ENCODE results near the gene CEPT1. TPM values are rescaled to one million over a fixed set of nuclear protein-coding genes. Genes with fewer than 3 reads are reported as not detected.

CEPT1 gene
- total RNA-seq, 4 donors from 2014 or later = 12.6 to 82.3 (median 35.8) TPM

DNA sequence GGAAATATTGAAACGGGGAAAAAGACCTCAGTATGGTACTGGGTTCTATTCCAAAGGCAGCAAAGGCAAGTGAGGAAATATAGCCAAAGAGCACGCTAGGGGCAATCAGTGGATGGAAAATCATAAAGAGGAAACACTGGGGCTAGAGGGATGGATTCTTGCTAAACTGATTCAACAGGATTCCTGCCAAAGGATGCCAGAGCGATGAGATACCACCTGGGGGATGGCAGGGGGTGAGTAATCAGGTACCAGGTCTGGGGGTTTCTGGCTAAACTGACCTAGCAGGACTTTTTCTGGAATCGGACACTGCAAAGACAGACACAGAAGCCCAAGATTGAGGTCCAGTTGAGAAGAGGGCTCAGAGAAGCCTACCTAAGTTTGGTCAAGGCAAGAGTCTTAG lies 94.2 kb downstream of the CEPT1 start:
- Histone ChIP-seq H3K4me3 (no peak overlapping the region), H3K9me3 (no peaks in the 10 kb centered on the region), H3K27ac (no peak overlapping the region), H3K4me1 (no peaks in the 10 kb centered on the region), H3K27me3 (no peaks in the 10 kb centered on the region), H3K36me3 (no peaks in the 10 kb centered on the region)
- intact Hi-C loops (cut with DNase I; ENCODE audit: low total_unique reads) = no loop called here
- DNase-seq = no peak
- TF ChIP-seq CTCF (IDR thresholded peaks at IDR 0.05) (no peak), POLR2A (IDR thresholded peaks at IDR 0.05) (no peak)

Small RNA genes lying within 50 kb of the gene (small RNA-seq; reads per million reads assigned to genes)
- not detected for gene AL355816.1

Other genes starting within 250 kb of the CEPT1 start
- gene LRIF1, start 176.3 kb upstream of the CEPT1 start, total RNA-seq = 10 to 100 TPM in 1 of 4 donors, 1 to 10 TPM in 3; 2.6 to 12.0 (median 7.6) TPM
- 10 to 100 TPM in 3 of 4 donors, 1 to 10 TPM in 1; 8.8 to 39.9 (median 27.6) TPM for gene DRAM2, start 130 bp upstream of the CEPT1 start, total RNA-seq
- gene DENND2D, start 60.4 kb downstream of the CEPT1 start, total RNA-seq = 10 to 100 TPM in 1 of 4 donors, 1 to 10 TPM in 3; 2.3 to 25.9 (median 8.0) TPM
- under 1 TPM in 2 of 4 donors, not detected in 2; 0.69 to 0.77 TPM for gene CHI3L2, start 87.5 kb downstream of the CEPT1 start, total RNA-seq
- gene CHIA, start 150.6 kb downstream of the CEPT1 start, total RNA-seq = under 1 TPM in 1 of 4 donors, not detected in 3; 0.14 TPM